GM10847 (cell line): ENCODE data around the gene ANAPC10.

Experiments used
- POLR2A ChIP-seq: IDR thresholded peaks from 2 replicates; pipeline ENCODE4 v1.6.1; 2011; ENCODE audit not compliant: insufficient read length; ENCODE audit errors: extremely low read depth

The ANAPC10 gene

DNA sequence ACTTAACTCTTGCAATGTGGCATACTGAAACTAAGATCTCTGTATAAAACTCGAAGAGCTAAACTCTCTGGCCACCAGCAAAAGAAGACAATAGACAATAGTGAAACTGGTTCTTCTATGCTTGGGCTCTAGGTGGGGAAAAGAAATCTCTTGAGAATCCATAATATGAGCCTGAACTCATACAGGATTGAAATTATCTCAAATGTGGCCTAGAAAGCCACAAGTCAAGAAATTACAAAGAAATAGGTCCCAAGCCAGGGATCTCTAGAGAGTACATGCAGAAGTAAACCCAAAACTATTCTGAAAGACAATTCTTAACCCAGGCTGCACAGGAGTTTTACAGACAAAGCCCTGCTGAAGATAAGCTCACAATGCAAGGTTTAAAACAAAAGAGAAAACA is 127.4 kb downstream of the ANAPC10 start:
- TF ChIP-seq POLR2A, result no peak

- TF ChIP-seq POLR2A, result no peak
Measured at GRCh38 chr4:144969821-144970220, 128.2 kb downstream of the ANAPC10 start.

- no peak for TF ChIP-seq POLR2A
Measured at GRCh38 chr4:144968606-144969005, 129.4 kb downstream of the ANAPC10 start.

DNA sequence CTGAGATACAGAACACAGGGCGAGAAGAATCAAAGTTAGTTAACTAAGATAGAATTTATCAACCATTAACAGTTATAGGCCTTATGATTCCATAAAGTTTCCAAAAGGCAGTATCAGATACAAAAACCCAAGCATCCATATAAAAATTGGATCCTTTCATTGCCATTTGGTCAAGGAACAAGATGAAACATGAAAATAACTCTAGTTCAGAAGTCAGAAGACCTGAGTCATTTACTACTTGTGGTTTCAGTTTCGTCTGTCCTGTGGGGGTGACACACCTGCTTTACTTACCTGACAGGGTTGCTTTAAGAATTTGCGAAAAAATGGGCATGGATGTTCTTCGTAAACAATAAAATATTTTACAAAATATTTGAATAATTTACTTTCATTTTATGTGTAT is 130.8 kb downstream of the ANAPC10 start:
- TF ChIP-seq POLR2A, result no peak

- TF ChIP-seq POLR2A, result no peak
Measured at GRCh38 chr4:144962300-144962699, 135.7 kb downstream of the ANAPC10 start.

- no peak for TF ChIP-seq POLR2A
Measured at GRCh38 chr4:144955104-144955503, 142.9 kb downstream of the ANAPC10 start.

DNA sequence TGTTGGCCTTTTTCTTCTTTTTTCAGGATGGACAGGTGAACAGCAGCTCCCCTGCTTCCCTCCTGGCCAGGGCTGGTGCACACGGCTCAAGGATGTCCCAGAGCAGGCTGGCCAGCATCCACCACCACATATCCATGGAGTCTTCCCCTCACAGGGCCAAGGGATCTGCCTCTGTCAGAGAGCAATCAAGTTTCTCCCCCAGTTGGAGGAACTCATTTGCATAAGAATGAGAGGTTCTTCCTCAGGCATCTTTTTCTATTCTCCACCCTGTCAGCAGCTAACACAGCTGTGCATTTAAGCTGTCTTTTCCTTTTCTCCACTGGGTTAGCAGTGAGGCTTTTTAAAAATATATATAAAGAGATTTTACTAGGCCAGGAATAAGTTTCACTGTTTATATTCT is 143.8 kb downstream of the ANAPC10 start:
- TF ChIP-seq POLR2A, result no peak

DNA sequence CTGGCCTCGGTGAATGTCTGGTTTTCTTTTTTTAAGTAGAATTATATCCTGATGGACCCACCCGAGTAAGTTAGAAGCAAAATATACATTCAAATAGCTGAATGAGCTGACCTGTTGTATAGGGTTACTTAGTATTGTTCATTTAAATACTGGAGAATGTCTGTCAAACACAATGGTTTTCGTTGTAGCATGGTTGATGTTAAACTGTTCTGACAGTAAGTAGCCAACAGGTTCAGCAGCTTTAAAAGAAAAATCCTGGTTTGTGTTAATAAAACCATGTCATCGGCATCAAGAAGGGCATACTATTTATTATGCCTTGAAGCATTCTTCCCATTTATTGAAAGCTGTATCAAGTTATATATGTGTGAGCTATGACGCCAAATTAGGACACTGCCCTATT is 149.6 kb downstream of the ANAPC10 start:
- no peak for TF ChIP-seq POLR2A

GRCh38 chr4:144948009-144948408 is 150.0 kb downstream of the ANAPC10 start:
- no peak for TF ChIP-seq POLR2A
